GM04503 (cell line): Measurements from ENCODE around the gene PGS1.
"Not testable (repeated sequence)": the region's sequence is repeated elsewhere in the genome, so short reads cannot be mapped to it uniquely, and the experiment has no call there.

ENCODE experiments used
- DNase-seq: peaks from one replicate; pipeline ENCODE4 v3.0.0-alpha.2; 2012; ENCODE audit warnings: low read depth

PGS1 gene

GRCh38 chr17:78448356-78448993 lies 70.0 kb downstream of the PGS1 start:
- no peak for DNase-seq

- no peak for DNase-seq
Observed at GRCh38 chr17:78449983-78450595, 71.6 kb downstream of the PGS1 start.

GRCh38 chr17:78450696-78451345 lies 72.4 kb downstream of the PGS1 start:
- no peak for DNase-seq

- DNase-seq = no peak
Observed at GRCh38 chr17:78451753-78452152, 73.3 kb downstream of the PGS1 start.

- DNase-seq = no peak
Observed at GRCh38 chr17:78454346-78454745, 75.9 kb downstream of the PGS1 start.

GRCh38 chr17:78458091-78458490 lies 79.6 kb downstream of the PGS1 start:
- no peak for DNase-seq

GRCh38 chr17:78458736-78459335 lies 80.4 kb downstream of the PGS1 start:
- no peak for DNase-seq

GRCh38 chr17:78459696-78460095 lies 81.2 kb downstream of the PGS1 start:
- DNase-seq = no peak

- no peak for DNase-seq
Observed at GRCh38 chr17:78460176-78460675, 81.8 kb downstream of the PGS1 start.

GRCh38 chr17:78460951-78461798 lies 82.7 kb downstream of the PGS1 start:
- DNase-seq = no peak

GRCh38 chr17:78461799-78462053 lies 83.3 kb downstream of the PGS1 start:
- DNase-seq = no peak

GRCh38 chr17:78462148-78462547 lies 83.7 kb downstream of the PGS1 start:
- no peak for DNase-seq

- DNase-seq = not testable (repeated sequence)
Observed at GRCh38 chr17:78466109-78466785, 87.8 kb downstream of the PGS1 start.

GRCh38 chr17:78466786-78467715 lies 88.6 kb downstream of the PGS1 start:
- DNase-seq = no peak

- no peak for DNase-seq
Observed at GRCh38 chr17:78468366-78468765, 89.9 kb downstream of the PGS1 start.

GRCh38 chr17:78469443-78469842 lies 91.0 kb downstream of the PGS1 start:
- DNase-seq = no peak

GRCh38 chr17:78471635-78472034 lies 93.2 kb downstream of the PGS1 start:
- no peak for DNase-seq

GRCh38 chr17:78472035-78472905 lies 93.8 kb downstream of the PGS1 start:
- no peak for DNase-seq

- DNase-seq = no peak
Observed at GRCh38 chr17:78473951-78474613, 95.6 kb downstream of the PGS1 start.
